Gastroesophageal sphincter (tissue), 4 donors: Measurements from ENCODE around the gene MRPS22. TPM values are rescaled to one million over a fixed set of nuclear protein-coding genes. Genes with fewer than 3 reads are reported as not detected.

Experiments used
- ATAC-seq: fragments of 150-250 bp; one replicate; pipeline ENCODE4 v1.9.1; 2016; ENCODE audit warnings: mild to moderate bottlenecking, moderate library complexity
- H3K27ac ChIP-seq, 4 donors: fragments of 200-600 bp; sonication (generic) in 3 of 4; 1 replicate in 3 of 4; 2 replicates in 1 of 4; pipeline ENCODE4 v1.5.1; 2016 to 2019
- H3K27me3 ChIP-seq: fragments of 200-600 bp; sonication (generic); one replicate; pipeline ENCODE4 v1.5.1; 2019
- H3K36me3 ChIP-seq, 2 donors: fragments of 200-600 bp; sonication (generic); one replicate each; pipeline ENCODE4 v1.5.1; 2019; ENCODE audit warnings: control low read depth in 1 of 2
- H3K4me1 ChIP-seq, 3 donors: fragments of 200-600 bp; sonication (generic); 1 replicate in 2 of 3; 2 replicates in 1 of 3; pipeline ENCODE4 v1.5.1; 2016 to 2019; ENCODE audit warnings: control low read depth in 2 of 3
- H3K4me3 ChIP-seq, 2 donors: fragments of 200-600 bp; sonication (generic); one replicate each; pipeline ENCODE4 v1.5.1; 2019; ENCODE audit warnings: mild to moderate bottlenecking in 1 of 2, moderate library complexity in 1 of 2
- H3K9me3 ChIP-seq, 3 donors: fragments of 200-600 bp; sonication (generic); one replicate each; pipeline ENCODE4 v1.5.1; 2017 to 2019; ENCODE audit warnings: control low read depth in 2 of 3
- EP300 ChIP-seq: sonication (generic); formaldehyde crosslinking; IDR thresholded peaks from one replicate; pipeline ENCODE4 v1.6.1; 2017; ENCODE audit warnings: antibody characterized with exemption, mild to moderate bottlenecking
- POLR2A ChIP-seq, 2 donors: fragments of 450-650 bp; IDR thresholded peaks; one replicate each; pipeline ENCODE4 v1.6.1; 2017; ENCODE audit warnings: antibody characterized with exemption in 2 of 2, mild to moderate bottlenecking in 2 of 2, moderate library complexity in 1 of 2
- POLR2AphosphoS5 ChIP-seq: sonication (generic); formaldehyde crosslinking; IDR thresholded peaks from one replicate; pipeline ENCODE4 v1.6.1; 2017; ENCODE audit warnings: antibody characterized with exemption
- WGBS, 2 donors: methylation state at CpG; one replicate each; pipeline ENCODE4 v1.1.5; 2018; ENCODE audit warnings: low coverage in 1 of 2; 5-methylcytosine and 5-hydroxymethylcytosine counted together
- total RNA-seq, 4 donors: library from RNA; depleted of rRNA; stranded (reverse); fragments of >200 nt; gene quantifications; one replicate each; pipeline ENCODE4 v1.1.0, GENCODE V29; 2016
- TF ChIP-seq, protein P1 (sequence below), 4 experiments: fragments of 200-600 bp in 2 of 4; fragments of 450-650 bp in 2 of 4; sonication (generic) in 1 of 4; IDR thresholded peaks; one replicate each; pipeline ENCODE4 v1.5.1; 2017 to 2019; ENCODE audit warnings: antibody characterized with exemption in 4 of 4, mild to moderate bottlenecking in 2 of 4, moderate library complexity in 2 of 4

Gene MRPS22
- total RNA-seq, 4 donors from 2014 or later = 52.6 to 68.8 (median 56.6) TPM

DNA sequence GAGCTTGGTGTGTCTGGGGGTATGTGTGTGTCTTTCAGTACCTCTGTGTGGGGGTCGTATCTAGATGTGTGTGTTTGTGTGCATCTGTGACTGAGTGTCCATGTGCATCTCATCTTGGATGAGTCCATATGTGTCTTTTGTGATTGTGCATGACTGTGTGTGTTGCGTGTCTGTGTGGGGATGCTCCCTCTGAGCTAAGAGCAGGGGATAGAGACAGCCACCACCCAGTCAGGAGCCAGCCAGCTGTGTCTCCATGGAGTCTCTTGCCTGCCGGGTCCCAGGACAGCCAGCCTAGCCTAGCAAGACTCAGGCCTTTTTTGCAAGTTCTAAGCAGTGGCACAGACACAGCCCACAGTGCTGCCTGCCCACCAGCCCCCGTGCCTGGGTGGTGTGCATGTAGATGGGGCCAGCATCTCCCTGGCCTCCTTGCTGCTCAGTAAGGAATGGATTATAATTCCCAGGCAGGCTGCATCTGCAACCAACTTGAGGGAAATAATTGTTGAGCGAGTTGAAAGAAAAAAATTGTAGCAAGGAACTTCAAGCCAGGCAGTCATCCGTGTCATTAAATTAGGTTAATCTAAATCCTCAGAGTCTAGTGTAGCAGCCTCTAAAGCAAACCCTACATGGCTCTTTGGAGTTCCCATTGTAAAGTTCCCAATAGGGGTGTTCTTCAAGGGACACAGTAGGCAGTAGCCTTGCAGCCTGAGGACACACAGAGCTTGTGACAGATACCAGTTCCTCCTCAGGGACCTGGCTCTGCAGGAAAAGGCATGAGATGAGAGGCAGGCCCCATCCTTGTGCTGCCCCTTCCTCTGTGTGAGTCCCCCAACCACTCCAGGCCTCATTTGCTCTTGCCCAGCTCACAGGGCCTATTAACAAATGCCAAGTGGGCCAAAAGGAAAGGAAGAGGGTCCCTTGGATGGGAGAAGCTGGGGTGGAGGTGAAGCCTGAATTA is 35.9 kb upstream of the MRPS22 start:
- Histone ChIP-seq H3K9me3 (no peaks in the 10 kb centered on the region), H3K27me3 (peaks cover 3% of the 10 kb centered on the region), H3K4me1 (no peaks in the 10 kb centered on the region), H3K27ac (no peak overlapping the region), H3K4me3 (no peak overlapping the region), H3K36me3 (no peaks in the 10 kb centered on the region)
- WGBS, 2 donors = 96 to 100% methylated on average over 2 to 3 of the region's 6 CpGs
- TF ChIP-seq POLR2AphosphoS5 = no peak
- TF ChIP-seq, protein P1, sequence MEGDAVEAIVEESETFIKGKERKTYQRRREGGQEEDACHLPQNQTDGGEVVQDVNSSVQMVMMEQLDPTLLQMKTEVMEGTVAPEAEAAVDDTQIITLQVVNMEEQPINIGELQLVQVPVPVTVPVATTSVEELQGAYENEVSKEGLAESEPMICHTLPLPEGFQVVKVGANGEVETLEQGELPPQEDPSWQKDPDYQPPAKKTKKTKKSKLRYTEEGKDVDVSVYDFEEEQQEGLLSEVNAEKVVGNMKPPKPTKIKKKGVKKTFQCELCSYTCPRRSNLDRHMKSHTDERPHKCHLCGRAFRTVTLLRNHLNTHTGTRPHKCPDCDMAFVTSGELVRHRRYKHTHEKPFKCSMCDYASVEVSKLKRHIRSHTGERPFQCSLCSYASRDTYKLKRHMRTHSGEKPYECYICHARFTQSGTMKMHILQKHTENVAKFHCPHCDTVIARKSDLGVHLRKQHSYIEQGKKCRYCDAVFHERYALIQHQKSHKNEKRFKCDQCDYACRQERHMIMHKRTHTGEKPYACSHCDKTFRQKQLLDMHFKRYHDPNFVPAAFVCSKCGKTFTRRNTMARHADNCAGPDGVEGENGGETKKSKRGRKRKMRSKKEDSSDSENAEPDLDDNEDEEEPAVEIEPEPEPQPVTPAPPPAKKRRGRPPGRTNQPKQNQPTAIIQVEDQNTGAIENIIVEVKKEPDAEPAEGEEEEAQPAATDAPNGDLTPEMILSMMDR (IDR thresholded peaks at IDR 0.05) = no peak
- TF ChIP-seq POLR2A (IDR thresholded peaks at IDR 0.05) = no peak
- TF ChIP-seq EP300 = no peak
- no peak for ATAC-seq

DNA sequence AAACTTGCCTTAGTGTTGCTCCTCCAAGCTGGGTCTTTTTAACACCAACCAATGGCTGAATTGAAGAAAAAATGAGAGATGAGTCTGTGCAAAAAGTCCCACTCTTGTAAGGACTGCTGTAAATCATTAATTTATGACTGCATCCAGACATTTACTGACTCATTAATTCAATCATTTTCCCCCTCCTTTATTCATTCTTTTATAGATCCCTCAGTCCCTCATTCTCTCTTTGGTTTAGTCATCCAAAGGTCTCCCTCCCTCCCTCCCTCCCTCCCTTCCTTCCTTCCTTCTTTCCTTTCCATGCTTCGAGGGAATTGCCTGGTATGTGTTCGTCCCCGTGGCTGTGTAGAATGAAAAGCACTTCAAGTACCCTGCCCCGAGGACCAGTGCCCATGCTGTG is 35.3 kb upstream of the MRPS22 start:
- Histone ChIP-seq H3K9me3 (no peaks in the 10 kb centered on the region), H3K4me3 (no peak overlapping the region), H3K36me3 (no peaks in the 10 kb centered on the region), H3K27ac (no peak overlapping the region), H3K4me1 (no peaks in the 10 kb centered on the region), H3K27me3 (peaks cover 10% of the 10 kb centered on the region)
- 68 to 83% methylated on average over 1 to 4 of the region's 4 CpGs for WGBS, 2 donors
- no peak for ATAC-seq
- TF ChIP-seq EP300 (no peak), POLR2A (IDR thresholded peaks at IDR 0.05) (no peak), POLR2AphosphoS5 (no peak)
- TF ChIP-seq, protein P1 (IDR thresholded peaks at IDR 0.05) = no peak

DNA sequence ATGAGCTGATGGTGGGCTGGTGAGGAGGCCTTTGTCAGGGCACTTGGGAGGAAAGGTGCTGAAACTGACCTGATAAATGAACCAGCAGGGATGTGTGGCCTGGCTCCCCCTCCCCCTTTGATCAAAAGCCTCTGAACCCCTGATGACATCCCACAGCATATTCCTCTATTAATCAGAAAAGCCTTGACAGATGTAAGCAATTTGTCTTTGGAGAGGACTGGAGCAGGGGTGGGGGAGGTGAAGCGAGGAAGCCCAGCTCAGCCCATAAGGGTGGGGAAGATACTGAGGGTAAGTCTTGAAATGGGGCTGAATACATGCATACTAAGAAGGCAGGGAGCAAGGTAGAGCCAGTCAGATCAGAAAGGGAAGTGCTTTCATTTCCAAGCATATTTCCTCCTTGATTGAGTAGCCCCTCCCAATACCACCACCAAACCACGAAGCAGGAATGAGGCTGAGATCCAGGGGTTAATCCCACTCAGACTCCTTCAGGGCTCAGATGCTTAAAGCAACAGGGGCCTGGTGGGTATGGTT is 34.7 kb upstream of the MRPS22 start:
- H3K4me3 ChIP-seq = no peak overlapping the region
- WGBS, 2 donors = 35 to 60% methylated on average over 2 of the region's 2 CpGs
- H3K27me3 ChIP-seq = peaks cover 16% of the 10 kb centered on the region
- no peaks in the 10 kb centered on the region for H3K4me1 ChIP-seq
- H3K36me3 ChIP-seq = no peaks in the 10 kb centered on the region
- TF ChIP-seq POLR2AphosphoS5 (no peak), EP300 (no peak), POLR2A (IDR thresholded peaks at IDR 0.05) (no peak)
- TF ChIP-seq, protein P1 (IDR thresholded peaks at IDR 0.05) = no peak
- ATAC-seq = no peak
- H3K27ac ChIP-seq = no peak overlapping the region
- no peaks in the 10 kb centered on the region for H3K9me3 ChIP-seq

DNA sequence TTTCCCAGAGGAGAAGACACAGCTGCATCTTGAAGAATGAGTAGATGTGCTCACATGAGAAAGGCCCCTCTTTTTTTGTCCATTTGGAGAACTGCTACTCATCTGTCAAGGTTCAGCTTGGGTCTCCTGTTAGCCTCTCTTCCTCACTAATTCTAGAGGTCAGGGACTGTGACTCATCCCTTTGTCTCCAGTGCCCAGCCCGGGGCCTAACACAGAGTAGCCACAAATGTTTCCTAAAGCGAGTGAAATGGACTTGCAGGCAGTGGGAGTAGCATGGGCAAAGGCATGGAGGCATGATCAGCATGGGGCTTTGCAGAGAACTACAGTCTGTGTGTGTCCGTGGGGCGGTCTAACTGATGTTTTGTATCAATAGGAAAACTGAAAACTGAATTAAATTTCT is 33.9 kb upstream of the MRPS22 start:
- Histone ChIP-seq H3K9me3 (no peaks in the 10 kb centered on the region), H3K27ac (no peak overlapping the region), H3K36me3 (no peaks in the 10 kb centered on the region), H3K27me3 (peaks cover 22% of the 10 kb centered on the region), H3K4me1 (no peaks in the 10 kb centered on the region), H3K4me3 (no peak overlapping the region)
- WGBS, 2 donors = 80 to 84% methylated on average over 3 of the region's 4 CpGs
- ATAC-seq = no peak
- TF ChIP-seq, protein P1 (IDR thresholded peaks at IDR 0.05) = no peak
- TF ChIP-seq POLR2AphosphoS5 = no peak
- TF ChIP-seq EP300 = no peak
- TF ChIP-seq POLR2A (IDR thresholded peaks at IDR 0.05) = no peak
